GM12874 (cell line): Measurements from ENCODE around the gene CLSTN2.

ENCODE experiments used
- TF ChIP-seq, protein P1 (sequence below): IDR thresholded peaks from 2 replicates; pipeline ENCODE4 v1.5.1; 2011; ENCODE audit warnings: low read depth, mild to moderate bottlenecking, control low read depth, low read length, moderate library complexity; ENCODE audit not compliant: insufficient read depth

Gene CLSTN2

DNA sequence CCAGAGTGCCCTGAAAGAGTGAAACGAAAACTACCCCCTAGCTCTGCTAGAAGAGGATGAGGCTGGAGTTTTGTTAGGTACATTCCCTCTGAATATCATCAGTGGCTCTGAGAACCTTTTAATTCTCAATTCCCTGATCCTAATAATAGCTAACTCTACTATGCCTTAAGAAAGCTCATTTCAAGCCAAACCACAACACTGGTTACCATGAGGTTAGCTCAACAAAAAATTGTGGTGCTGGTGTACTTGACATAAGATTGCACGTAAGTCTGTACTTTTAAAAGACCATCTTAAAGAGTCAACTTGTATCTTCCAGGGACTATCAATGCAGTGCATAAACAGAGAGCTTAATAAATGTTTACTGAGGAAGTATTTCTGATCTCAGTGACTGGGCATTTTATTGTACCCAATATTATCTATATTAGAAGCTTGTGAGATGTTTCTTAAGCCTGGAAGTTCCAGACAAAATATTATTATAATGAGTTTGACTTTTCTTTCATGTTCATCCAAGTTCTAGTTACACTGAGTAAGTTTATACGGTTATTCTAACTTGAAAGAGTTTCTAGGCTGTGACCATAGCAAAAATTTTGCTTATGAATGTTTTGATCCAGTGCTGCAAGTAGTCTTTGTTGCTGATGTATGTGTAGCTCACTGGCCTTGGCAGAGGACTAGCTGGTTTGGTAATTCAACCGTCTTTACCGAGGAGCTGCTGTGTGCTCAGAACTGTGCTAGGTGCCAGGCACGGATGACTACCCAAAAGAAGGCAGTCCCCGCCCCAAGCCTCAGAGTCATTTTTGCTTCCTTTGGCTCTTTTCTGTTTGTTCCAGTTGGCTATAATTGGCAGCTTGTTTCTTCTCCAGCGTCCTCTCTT lies 408.5 kb downstream of the CLSTN2 start:
- TF ChIP-seq, protein P1, sequence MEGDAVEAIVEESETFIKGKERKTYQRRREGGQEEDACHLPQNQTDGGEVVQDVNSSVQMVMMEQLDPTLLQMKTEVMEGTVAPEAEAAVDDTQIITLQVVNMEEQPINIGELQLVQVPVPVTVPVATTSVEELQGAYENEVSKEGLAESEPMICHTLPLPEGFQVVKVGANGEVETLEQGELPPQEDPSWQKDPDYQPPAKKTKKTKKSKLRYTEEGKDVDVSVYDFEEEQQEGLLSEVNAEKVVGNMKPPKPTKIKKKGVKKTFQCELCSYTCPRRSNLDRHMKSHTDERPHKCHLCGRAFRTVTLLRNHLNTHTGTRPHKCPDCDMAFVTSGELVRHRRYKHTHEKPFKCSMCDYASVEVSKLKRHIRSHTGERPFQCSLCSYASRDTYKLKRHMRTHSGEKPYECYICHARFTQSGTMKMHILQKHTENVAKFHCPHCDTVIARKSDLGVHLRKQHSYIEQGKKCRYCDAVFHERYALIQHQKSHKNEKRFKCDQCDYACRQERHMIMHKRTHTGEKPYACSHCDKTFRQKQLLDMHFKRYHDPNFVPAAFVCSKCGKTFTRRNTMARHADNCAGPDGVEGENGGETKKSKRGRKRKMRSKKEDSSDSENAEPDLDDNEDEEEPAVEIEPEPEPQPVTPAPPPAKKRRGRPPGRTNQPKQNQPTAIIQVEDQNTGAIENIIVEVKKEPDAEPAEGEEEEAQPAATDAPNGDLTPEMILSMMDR: no peak

DNA sequence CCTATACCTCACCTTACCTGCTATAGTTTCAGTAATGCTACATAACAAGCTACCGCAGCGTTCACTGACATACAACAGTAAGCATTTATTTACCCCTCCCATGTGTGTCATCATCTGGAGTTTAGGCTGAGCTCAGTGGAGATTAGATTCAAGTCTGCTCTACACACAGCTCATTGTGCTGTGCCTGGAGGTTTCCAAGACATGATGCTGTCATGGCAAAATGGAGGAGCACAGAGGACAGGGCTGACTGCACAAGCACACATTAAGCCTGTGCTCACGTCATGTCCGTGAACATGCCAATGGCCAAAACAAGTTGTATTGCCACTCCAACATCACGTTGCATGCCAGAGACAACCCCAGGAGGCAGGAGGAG lies 409.1 kb downstream of the CLSTN2 start:
- TF ChIP-seq, protein P1: no peak

DNA sequence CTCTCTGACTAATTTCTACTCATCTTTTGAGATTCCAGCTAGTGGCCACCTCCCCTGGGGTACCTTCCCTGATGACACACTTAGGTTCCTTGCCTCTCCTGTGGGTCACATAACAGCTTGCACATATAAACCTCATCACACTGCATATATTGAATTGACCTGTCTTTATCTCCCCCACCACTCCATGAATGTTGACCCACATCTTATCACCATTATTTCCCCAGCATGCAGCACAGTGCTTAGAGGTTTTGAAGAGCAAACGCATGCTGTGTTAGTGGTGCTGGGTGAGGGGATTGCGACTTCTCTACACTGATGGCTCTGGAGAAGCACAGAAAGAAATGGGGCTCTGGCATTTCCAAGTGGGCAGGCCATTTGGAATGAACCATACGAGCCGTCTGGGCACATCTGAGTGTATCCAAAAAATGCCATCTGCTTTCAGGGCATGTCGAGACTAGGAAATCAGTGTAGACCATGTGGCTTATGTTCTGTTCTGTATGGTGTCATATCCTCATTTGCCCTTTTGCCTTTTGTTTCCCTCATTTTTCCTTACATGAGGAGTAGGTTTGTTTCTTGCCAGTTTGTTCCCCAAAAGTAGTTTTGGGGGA lies 409.7 kb downstream of the CLSTN2 start:
- TF ChIP-seq, protein P1: no peak

DNA sequence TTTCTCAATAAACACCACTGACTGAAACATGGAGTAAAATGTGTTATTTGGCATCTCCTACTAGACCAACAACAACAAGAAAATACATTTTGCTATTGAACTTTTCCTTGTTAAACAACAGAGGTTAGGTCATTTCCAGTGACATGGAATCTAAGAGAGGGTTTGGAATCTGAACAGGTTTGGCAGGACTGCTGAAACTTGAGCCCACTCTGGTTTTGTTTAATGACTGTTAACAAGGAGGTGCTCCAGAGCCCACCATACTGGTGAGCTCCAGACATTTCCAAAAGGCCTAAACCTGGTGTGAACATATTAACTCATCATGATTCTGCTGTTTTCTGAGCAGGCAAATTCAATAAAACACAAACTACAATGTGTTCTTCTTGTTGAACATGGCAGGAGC lies 412.2 kb downstream of the CLSTN2 start:
- TF ChIP-seq, protein P1: no peak

DNA sequence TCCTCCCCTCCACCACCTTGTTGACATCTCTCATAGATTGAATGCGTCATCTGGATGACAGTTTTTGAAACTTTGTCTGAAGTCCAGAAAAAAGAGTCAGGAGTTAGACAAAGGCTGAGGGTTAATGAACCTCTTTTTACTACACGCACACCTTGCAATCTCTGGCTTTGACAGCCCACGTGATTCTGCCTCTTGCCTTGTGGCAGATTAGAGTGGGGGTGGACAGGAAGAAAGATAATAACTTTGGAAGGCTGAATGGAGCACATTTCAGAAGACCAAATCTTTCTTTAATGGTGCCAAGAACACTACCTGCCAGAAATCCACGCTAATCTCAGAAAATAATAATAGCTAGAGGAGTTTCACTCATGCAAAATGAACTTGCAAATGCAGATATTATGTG lies 415.0 kb downstream of the CLSTN2 start:
- TF ChIP-seq, protein P1: no peak

DNA sequence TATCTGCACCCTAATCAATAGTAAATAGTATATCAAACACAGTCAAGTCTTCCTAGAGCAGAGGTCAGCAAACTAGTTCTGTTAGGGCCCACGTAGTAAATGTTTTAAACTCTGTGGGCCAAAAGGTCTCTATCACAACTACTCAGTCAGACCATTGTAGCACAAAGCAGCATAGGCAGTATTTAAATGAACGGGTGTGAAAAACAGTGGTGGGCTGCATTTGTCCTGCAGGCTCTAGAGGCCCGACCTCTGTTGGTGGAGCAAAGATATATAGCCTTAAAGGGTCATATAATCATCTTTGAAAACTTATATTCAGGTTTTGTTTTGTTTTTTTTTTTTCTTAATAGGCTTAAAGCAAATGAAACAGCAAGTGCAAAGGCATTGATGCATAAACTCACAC lies 416.5 kb downstream of the CLSTN2 start:
- TF ChIP-seq, protein P1: no peak

DNA sequence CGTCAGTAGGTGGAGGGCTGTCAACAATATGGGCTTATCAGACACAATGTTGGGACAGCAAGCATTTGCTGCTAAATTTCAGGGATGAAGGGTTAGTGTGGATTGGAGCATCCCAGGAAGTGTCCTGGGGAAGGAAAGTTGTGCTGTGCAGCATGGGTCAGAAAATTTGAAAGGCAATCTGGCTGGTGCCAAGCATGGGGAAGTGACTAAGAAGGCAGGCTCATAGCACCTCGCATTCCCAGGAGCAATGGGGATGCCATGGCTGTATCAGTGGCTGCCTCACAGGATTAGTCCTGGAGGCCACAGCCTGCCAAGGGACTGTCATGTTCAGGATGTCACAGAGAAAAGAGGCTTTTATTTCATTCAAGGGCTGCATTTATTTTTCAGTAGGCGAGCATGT lies 420.5 kb downstream of the CLSTN2 start:
- TF ChIP-seq, protein P1: no peak
